Measurements from ENCODE around the gene HES2. TPM values are rescaled to one million over a fixed set of nuclear protein-coding genes. Genes with fewer than 3 reads are reported as not detected.

HES2 gene
- total and polyA plus RNA-seq, 9 of the 15 experiments (the other 6 are each of a cell fraction or from before 2014, with no cell fraction given): 0.05 to 0.18 (median 0.07) TPM; not detected in 4

DNA sequence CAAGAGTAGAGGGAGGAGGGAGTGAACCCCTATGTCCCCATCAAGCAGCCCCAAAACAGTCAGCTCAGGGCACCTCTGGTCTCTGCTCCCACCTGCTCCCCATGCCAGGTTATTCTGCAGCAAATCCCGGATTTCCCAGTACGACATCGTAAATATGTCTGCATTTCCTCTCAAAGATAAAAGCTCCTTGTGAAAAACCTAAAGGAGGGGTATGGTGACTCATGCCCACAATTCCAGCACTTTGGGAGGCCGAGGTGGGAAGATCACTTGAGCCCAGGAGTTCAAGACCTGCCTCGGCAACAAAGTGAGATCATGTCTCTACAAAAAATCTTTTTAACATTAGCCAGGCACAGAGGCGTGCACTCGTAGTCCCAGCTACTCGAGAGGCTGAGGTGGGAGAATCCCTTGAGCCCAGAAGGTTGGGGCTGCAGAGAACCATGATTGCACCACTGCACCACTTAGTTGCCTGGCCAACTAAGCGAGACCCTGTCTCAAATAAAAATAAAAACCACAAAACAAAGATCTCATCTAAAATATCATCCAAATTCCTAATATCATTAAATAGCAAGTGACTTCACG is 33.3 kb downstream of the HES2 start:
- H3K9me3 ChIP-seq (replicated peaks; ENCODE audit: control insufficient read depth, insufficient read depth, low read depth, low read length): no peaks in the 10 kb centered on the region; the same call in none of the 2 replicates
- intact Hi-C loops (cut with micrococcal nuclease): no loop called here
- H2AFZ ChIP-seq (ENCODE audit: low read depth, low read length): no peak overlapping the region
- no peaks in the 10 kb centered on the region for H3K36me3 ChIP-seq (ENCODE audit: control insufficient read depth, insufficient read depth, low read length)
- H3K27me3 ChIP-seq (ENCODE audit: control insufficient read depth in 2 of 2, insufficient read depth in 2 of 2, low read length in 2 of 2): no peaks in the 10 kb centered on the region
- no peak overlapping the region for H3K27ac ChIP-seq (ENCODE audit: extremely low read depth, low read depth, low read length)
- peaks cover 4 to 12% of the 10 kb centered on the region in 2 experiments; a peak in 3 of 5 replicates for H3K4me1 ChIP-seq (replicated peaks in 1 of 2; ENCODE audit: control insufficient read depth in 2 of 2, insufficient read depth in 2 of 2, low read length in 2 of 2)
- in situ Hi-C loops (cut with MboI): no loop called here
- no peaks in the 10 kb centered on the region; the same call in 1 of the 2 replicates for H4K20me1 ChIP-seq (replicated peaks; ENCODE audit: control insufficient read depth, insufficient read depth, low read length)
- ATAC-seq (no peak), FAIRE-seq (peak; percentile 35), DNase-seq (ENCODE audit: extremely low read depth in 1 of 4, low spot score in 3 of 4) (no peak)
- ChIA-PET CTCF (ENCODE audit: low intra/inter-chr PET ratio) (no interaction called here), POLR2A (interaction anchor here (0.6 to 1.6 kb wide), 4 partner anchors 12 to 126 kb away, joined by 3 to 6 read pairs (median 3); no protein-coding TSS in a partner anchor)
- H3K4me3 ChIP-seq: no peak overlapping the region
- H3K9ac ChIP-seq (ENCODE audit: insufficient read depth in 1 of 2, low read depth in 2 of 2, low read length in 2 of 2): no peak overlapping the region
- WGBS (ENCODE audit: insufficient coverage, low coverage, missing lambda C conversion rate): 38% methylated on average over 10 of the region's 10 CpGs
- BruUV-seq (replicated peaks): no TSS peak
- no peaks in the 10 kb centered on the region for H3K9me1 ChIP-seq (ENCODE audit: control insufficient read depth, insufficient read depth, low read length)
- no peak overlapping the region for H3K4me2 ChIP-seq (ENCODE audit: insufficient read depth, low read length)
- peaks cover 12% of the 10 kb centered on the region; the same call in 2 of the 3 replicates for H3K79me2 ChIP-seq (ENCODE audit: control insufficient read depth, insufficient read depth, low read length)
- TF ChIP-seq SMARCC2 (IDR thresholded peaks at IDR 0.05; ENCODE audit: low read depth): no peak
- peak; percentile 45; the same call in 1 of the 2 replicates for TF ChIP-seq ATF3 (IDR thresholded peaks at IDR 0.05)
- TF ChIP-seq ATF3 (CRISPR knock-in tag; conservative IDR thresholded peaks at IDR 0.05): no peak
- 0 out of 2 replicates have a peak, but pooled peaks have one; percentile 13 for TF ChIP-seq DPF2 (IDR thresholded peaks at IDR 0.05)
- 0 out of 2 replicates have a peak, but pooled peaks have one; percentile 6 for TF ChIP-seq ZNF121 (CRISPR knock-in tag; conservative IDR thresholded peaks at IDR 0.05)
- TF ChIP-seq JUND (IDR thresholded peaks at IDR 0.05; ENCODE audit: borderline replicate concordance, low read depth, low read length): peak; percentile 65; the same call in 1 of the 2 replicates
- peak; percentile 58; the same call in 1 of the 3 replicates for TF ChIP-seq JUND (tag; IDR thresholded peaks at IDR 0.05; ENCODE audit: borderline replicate concordance, low read depth, low read length)
- no peak for TF ChIP-seq PRDM10 (IDR thresholded peaks at IDR 0.05; ENCODE audit: partially characterized antibody)
- peak; percentile 64 for TF ChIP-seq MEIS2 (IDR thresholded peaks at IDR 0.05; ENCODE audit: partially characterized antibody)
- TF ChIP-seq MEF2D (tag; conservative IDR thresholded peaks at IDR 0.05; ENCODE audit: low read depth): no peak
- peak; percentile 77 for TF ChIP-seq FOSL1 (tag; conservative IDR thresholded peaks at IDR 0.05)
- no peak for TF ChIP-seq EWSR1 (IDR thresholded peaks at IDR 0.05; ENCODE audit: borderline replicate concordance, low read depth, partially characterized antibody)
- no peak for TF ChIP-seq RBM15 (IDR thresholded peaks at IDR 0.05; ENCODE audit: insufficient read depth, low read length)
- TF ChIP-seq MED1 (CRISPR knock-in tag; IDR thresholded peaks at IDR 0.05; ENCODE audit: borderline replicate concordance): no peak
- TF ChIP-seq NFXL1 (CRISPR knock-in tag; IDR thresholded peaks at IDR 0.05): no peak

Measured in K562 (cell line).